Activated T-helper 17 cell treated with anti-CD3 and anti-CD28 coated beads, Interleukin-2, amount 50 U/mL, for 72 hours (primary cell): ENCODE results near the gene LDLRAP1. TPM values are rescaled to one million over a fixed set of nuclear protein-coding genes. Genes with fewer than 3 reads are reported as not detected.

Source experiments
- ATAC-seq: fragments of 150-1000 bp; cut with Tn5 transposase; replicated peaks from 2 replicates; pipeline ENCODE4 v1.10.0; 2021; ENCODE audit warnings: mild to moderate bottlenecking, moderate library complexity
- H3K27ac Mint-ChIP-seq: one replicate; pipeline ENCODE4 v1.8.0; 2022; ENCODE audit warnings: mixed read lengths
- H3K27me3 Mint-ChIP-seq: one replicate; pipeline ENCODE4 v1.8.0; 2022; ENCODE audit warnings: mixed read lengths
- H3K36me3 Mint-ChIP-seq: one replicate; pipeline ENCODE4 v1.8.0; 2022; ENCODE audit warnings: low read depth, mild to moderate bottlenecking, mixed read lengths
- H3K4me1 Mint-ChIP-seq: one replicate; pipeline ENCODE4 v1.8.0; 2022; ENCODE audit warnings: mixed read lengths
- H3K4me3 Mint-ChIP-seq: one replicate; pipeline ENCODE4 v1.8.0; 2022; ENCODE audit warnings: mild to moderate bottlenecking, mixed read lengths
- H3K9me3 Mint-ChIP-seq: one replicate; pipeline ENCODE4 v1.8.0; 2022; ENCODE audit warnings: mixed read lengths
- total RNA-seq, 2 donors: library from RNA; stranded (reverse); gene quantifications; one replicate each; pipeline ENCODE4 v1.2.3, GENCODE V29; 2022

Gene LDLRAP1
- total RNA-seq, 2 donors from 2014 or later = 6.7 to 10.3 TPM

DNA sequence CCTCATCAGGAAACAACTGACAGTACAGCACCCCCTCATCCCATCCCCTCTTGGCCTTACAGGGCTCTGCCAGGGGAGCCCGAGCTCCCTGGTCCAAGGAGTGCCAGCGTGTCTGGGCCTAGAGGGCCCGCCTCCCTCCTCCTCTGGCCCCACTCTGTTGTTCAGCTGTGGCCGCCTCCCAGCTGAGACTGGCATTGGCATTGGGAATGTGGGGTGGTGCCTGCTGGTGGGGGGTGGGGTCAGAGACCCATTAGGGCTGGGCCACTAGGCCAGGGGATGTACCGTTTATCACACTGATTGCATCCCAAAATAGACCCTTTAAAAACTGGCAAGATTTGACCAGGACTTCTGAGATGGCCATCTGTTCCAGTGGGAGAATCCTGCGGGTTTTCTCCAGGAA lies 1.4 kb downstream of the LDLRAP1 start:
- no peak for ATAC-seq
- peaks cover 9% of the 10 kb centered on the region for H3K4me1 Mint-ChIP-seq
- peak overlapping the region; percentile 52 for H3K27ac Mint-ChIP-seq
- H3K9me3 Mint-ChIP-seq = no peaks in the 10 kb centered on the region
- peak overlapping the region; percentile 81 for H3K4me3 Mint-ChIP-seq
- no peaks in the 10 kb centered on the region for H3K27me3 Mint-ChIP-seq
- no peaks in the 10 kb centered on the region for H3K36me3 Mint-ChIP-seq

DNA sequence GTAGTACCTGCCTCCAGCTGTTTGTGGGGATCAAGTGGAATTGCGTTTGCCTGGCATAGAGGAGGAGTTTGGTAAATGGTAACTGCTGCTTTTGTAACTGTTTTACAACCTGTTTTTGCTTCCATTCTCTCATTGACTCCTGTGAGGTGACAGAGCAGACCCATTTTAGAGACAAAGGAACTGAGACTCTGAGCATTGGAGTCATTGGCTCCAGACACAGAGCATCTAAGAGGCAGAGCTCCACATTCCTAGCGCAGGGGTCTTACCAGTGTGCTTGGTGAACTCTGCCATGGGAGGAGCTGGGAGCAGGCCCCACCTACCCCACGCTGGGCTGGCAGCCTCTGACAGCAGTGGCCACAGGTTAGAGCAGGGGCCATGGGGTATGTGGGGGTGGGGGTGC lies 2.4 kb downstream of the LDLRAP1 start:
- ATAC-seq = no peak
- Mint-ChIP-seq H3K27ac (no peak overlapping the region), H3K9me3 (peaks cover 4% of the 10 kb centered on the region), H3K36me3 (no peaks in the 10 kb centered on the region), H3K4me1 (peaks cover 19% of the 10 kb centered on the region), H3K27me3 (no peaks in the 10 kb centered on the region), H3K4me3 (peak overlapping the region; percentile 81)

DNA sequence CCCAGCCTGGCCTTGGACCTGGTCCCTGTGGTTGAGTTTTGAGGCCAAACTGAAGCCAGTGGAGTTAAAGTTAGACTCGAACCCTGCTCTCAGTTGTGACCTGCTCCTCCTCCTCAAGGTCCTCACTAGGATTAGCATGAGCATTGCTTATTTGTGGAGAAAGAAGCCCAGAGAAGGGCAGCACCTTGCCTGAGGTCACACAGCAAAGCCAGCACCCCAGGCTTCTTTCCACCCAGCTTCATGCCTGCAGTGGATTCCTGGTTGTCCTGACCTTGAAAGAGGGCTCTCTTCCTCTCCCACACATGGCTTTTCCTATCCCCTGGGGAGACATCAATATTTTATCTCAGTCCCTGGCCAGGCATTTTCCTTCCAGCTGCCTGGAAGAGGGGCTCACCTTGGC lies 2.8 kb downstream of the LDLRAP1 start:
- Mint-ChIP-seq H3K27ac (no peak overlapping the region), H3K4me1 (peaks cover 23% of the 10 kb centered on the region), H3K36me3 (no peaks in the 10 kb centered on the region), H3K4me3 (no peak overlapping the region), H3K9me3 (peaks cover 4% of the 10 kb centered on the region), H3K27me3 (no peaks in the 10 kb centered on the region)
- ATAC-seq = no peak

DNA sequence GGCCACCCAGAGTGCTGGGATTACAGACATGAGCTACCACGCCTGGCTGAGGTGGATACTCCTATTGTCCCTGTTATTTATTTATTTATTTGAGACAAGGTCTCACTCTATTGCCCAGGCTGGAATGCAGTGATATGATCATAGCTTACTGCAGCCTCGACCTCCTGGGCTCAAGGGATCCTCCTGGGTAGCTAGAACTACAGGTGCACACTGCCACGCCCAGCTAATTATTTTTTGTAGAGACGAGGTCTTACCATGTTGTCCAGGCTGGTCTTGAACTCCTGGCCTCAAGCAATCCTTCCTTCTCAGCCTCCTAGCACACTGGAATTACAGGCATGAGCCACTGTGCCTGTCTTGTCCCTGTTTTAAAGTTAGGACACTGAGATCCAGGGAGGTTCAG lies 5.2 kb downstream of the LDLRAP1 start:
- no peaks in the 10 kb centered on the region for H3K36me3 Mint-ChIP-seq
- H3K27me3 Mint-ChIP-seq = no peaks in the 10 kb centered on the region
- H3K4me1 Mint-ChIP-seq = peaks cover 34% of the 10 kb centered on the region
- peak overlapping the region; percentile 70 for H3K4me3 Mint-ChIP-seq
- H3K9me3 Mint-ChIP-seq = peaks cover 4% of the 10 kb centered on the region
- no peak overlapping the region for H3K27ac Mint-ChIP-seq
- no peak for ATAC-seq

DNA sequence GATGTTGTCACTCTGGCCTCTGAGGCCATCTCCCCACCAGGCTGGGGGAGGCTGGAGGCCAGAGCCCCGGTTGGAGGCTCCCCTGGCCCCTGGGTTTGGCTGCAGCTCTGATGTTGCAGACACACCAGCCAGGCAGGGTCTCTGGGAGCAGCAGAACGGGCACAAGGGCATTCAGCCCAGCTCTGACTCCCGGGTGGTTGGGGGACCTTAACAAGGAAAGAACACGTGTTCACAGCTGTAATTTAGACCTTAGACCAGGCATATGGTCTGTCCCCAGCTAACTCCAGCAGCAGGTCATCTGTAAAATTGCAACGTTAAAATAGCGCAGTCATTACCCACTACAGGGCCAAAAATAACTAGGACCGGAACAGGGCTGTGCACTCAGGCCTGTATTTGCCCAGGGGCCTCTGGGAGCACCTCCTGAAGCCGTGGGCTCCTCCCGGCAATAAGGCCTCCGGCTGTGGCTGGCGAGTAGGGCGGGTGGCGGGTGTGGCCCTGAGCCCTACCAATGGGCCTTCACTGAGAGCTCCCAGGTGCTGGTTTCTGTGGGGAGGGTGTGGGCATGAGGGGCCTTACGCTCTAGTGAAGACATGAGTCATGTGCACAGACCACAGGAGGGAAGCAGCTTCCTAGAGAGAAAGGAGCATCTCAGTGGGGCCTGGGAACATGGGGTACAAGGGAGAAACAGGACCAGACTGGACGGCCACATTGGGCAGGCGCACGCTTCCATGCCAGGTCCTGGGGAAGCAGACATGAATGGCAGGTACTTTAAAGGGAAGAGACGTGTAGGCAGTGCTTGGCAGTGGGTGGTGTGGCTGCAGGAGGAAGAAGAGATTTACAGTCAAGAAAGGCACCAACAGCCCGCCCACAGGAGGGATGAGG lies 6.1 kb downstream of the LDLRAP1 start:
- Mint-ChIP-seq H3K4me3 (peak overlapping the region; percentile 70), H3K27ac (peak overlapping the region; percentile 79), H3K9me3 (peaks cover 4% of the 10 kb centered on the region), H3K4me1 (peaks cover 38% of the 10 kb centered on the region), H3K36me3 (no peaks in the 10 kb centered on the region), H3K27me3 (no peaks in the 10 kb centered on the region)
- ATAC-seq = peak; percentile 98

DNA sequence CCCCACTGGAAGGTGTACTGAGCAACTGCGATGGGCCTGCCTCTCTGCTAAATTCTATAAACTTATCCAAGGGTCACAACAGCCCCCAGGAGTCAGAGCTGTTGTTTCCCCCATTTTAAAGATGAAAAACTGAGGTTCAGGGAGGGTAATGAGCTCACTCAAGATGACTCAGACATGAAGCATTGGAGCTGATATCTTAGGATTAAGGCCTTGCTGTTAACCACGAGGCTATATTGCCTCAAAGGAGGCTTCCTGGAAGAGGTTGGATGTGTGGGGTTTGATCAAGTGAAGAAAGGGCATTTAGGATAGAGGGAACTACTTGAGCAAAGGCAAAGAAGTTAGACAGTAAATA lies 6.7 kb downstream of the LDLRAP1 start:
- no peaks in the 10 kb centered on the region for H3K36me3 Mint-ChIP-seq
- no peaks in the 10 kb centered on the region for H3K27me3 Mint-ChIP-seq
- H3K27ac Mint-ChIP-seq = peak overlapping the region; percentile 79
- peaks cover 39% of the 10 kb centered on the region for H3K4me1 Mint-ChIP-seq
- peaks cover 4% of the 10 kb centered on the region for H3K9me3 Mint-ChIP-seq
- peak overlapping the region; percentile 70 for H3K4me3 Mint-ChIP-seq
- peak; percentile 69 for ATAC-seq

DNA sequence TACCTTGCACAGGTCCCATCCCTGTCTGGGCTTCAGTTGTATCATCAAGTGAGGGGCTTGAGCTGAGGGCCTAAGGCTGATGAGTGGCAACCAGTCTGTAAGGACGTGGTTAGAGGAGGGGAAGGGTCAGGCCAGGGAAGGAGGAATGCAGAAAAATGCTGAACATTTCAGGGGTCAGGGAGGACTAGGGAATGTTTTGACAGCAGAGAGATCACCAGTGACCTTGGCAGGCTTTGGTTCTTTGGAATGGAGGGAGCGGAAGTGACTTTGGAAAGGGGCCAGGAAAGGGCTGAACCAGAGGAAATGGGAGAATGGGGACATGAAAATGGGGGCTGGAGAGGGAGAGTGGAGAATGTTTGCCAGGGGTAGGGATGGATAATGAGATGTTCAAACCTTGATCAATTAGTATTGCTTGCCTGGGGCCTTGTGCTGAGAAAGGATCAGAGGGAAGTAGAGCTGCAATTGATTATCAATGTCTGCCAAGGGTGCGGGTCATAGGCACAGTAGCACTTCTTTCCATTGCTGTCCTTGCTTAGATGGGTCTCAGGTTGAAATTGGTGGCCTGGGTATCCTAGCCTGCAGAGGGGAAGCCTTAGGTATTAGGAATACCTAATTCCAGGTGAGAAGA lies 7.4 kb downstream of the LDLRAP1 start:
- peaks cover 39% of the 10 kb centered on the region for H3K4me1 Mint-ChIP-seq
- no peak for ATAC-seq
- no peaks in the 10 kb centered on the region for H3K36me3 Mint-ChIP-seq
- peaks cover 4% of the 10 kb centered on the region for H3K9me3 Mint-ChIP-seq
- peak overlapping the region; percentile 70 for H3K4me3 Mint-ChIP-seq
- H3K27ac Mint-ChIP-seq = peak overlapping the region; percentile 79
- H3K27me3 Mint-ChIP-seq = no peaks in the 10 kb centered on the region

DNA sequence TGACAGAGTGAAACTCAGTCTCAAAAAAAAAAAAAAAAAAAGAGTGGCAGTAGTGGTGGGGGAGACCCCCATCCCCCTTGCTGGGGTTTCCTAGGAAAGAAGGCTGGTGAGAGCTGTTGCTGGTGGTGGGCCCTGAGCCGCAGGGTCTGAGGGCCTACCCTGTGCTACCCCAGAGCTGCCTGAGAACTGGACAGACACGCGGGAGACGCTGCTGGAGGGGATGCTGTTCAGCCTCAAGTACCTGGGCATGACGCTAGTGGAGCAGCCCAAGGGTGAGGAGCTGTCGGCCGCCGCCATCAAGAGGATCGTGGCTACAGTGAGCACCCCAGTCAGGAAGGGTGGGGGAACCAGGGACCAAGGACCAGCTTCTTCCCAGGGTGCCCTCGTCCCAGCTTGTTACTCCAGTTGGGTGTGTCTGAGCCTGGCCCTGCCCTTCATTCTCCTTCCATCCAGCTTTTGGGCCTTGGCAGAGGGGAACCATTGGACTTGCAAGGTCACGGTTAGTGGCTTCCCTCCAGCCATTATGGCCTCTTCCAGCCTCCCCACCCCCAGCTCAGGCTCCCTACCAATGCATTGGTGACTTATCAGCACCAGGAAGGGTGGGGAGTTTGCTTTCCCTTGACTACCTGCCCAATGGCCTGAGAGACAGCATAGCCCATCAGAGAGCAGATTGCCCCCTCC lies 10.5 kb downstream of the LDLRAP1 start:
- Mint-ChIP-seq H3K9me3 (peaks cover 4% of the 10 kb centered on the region), H3K4me3 (no peak overlapping the region), H3K4me1 (peaks cover 59% of the 10 kb centered on the region), H3K36me3 (no peaks in the 10 kb centered on the region), H3K27ac (no peak overlapping the region), H3K27me3 (no peaks in the 10 kb centered on the region)
- ATAC-seq = no peak

DNA sequence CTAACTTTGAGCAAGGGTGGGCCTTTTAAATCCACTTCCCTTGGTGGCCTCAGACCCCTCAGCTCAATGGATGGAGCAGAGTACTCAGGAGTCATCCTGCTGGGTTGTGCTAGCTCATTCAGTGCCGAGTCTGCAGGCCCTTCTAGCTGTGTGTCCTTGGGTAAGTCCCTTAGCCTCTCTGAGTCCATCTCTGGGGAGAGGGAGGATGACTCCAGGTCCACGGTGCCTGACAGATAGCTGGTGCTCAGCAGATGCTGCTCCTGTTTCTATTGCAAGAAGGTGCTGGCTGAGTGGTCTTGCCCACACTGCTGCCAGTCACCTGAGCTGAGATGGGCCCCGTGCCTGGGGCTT lies 11.0 kb downstream of the LDLRAP1 start:
- no peak overlapping the region for H3K27ac Mint-ChIP-seq
- peaks cover 63% of the 10 kb centered on the region for H3K4me1 Mint-ChIP-seq

DNA sequence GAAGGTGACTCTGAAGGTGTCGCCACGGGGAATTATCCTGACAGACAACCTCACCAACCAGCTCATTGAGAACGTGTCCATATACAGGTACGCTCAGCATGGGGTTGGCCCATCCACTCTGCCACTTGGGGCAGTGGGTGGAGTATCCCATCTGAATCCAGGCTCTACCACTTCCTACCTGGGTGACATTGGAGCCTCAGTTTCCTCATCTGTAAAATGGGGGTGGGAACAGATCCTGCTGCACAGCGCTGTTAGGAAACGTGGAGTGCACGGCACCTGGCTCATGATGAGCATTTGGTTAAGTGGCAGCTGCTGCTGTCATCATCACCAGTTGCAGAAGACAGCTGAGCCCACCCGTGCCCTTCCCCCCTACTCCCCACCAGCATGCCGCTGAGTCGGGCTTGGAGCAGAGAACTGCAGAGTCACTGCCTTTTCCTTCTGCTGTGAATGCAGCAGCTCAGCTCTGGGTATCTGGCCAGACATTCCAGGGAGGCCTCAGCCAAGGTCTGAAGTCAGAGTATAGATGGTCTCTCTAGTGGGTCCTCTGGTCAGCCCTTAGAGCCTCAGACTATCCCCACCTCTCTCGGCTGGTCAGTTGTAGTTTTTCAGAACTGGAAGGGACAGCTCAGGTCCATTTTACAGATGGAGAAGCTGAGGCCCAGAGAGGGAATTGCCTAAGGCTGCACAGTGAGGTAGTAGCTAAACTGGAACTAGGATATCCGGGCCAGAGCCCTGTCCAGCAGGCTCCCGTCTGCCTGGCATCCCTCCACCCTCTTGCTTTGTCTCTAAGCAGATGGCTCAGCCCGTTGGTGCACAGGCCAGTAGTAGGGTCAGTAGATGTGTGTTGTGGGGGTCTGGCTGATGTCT lies 11.7 kb downstream of the LDLRAP1 start:
- ATAC-seq = no peak
- H3K36me3 Mint-ChIP-seq = no peaks in the 10 kb centered on the region
- peak overlapping the region; percentile 71 for H3K27ac Mint-ChIP-seq
- peaks cover 3% of the 10 kb centered on the region for H3K9me3 Mint-ChIP-seq
- no peak overlapping the region for H3K4me3 Mint-ChIP-seq
- peaks cover 58% of the 10 kb centered on the region for H3K4me1 Mint-ChIP-seq
- H3K27me3 Mint-ChIP-seq = no peaks in the 10 kb centered on the region

More for the DNA sequence above, 11.0 kb downstream of the LDLRAP1 start:
- H3K27me3 Mint-ChIP-seq = no peaks in the 10 kb centered on the region
- H3K9me3 Mint-ChIP-seq = peaks cover 4% of the 10 kb centered on the region
- ATAC-seq = no peak
- H3K4me3 Mint-ChIP-seq = no peak overlapping the region
- H3K36me3 Mint-ChIP-seq = no peaks in the 10 kb centered on the region

DNA sequence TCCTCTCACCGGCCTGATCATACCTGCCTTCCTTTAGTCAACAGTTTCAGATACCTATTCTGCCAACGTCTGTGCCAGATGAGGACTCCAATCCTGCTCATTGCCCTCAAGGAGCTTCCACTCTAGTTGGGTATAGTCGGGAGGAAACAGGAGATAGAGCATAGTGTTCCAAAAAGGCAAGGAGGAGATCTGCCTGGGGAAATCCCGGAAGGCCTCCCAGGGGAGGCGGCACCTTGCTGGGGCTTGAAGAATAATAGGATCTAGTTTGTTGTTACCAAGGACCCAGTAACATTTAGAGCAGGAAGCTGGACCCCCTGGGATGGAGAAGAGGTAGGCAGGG lies 12.3 kb downstream of the LDLRAP1 start:
- peak overlapping the region; percentile 71 for H3K27ac Mint-ChIP-seq
- H3K27me3 Mint-ChIP-seq = no peaks in the 10 kb centered on the region
- ATAC-seq = no peak
- H3K4me3 Mint-ChIP-seq = no peak overlapping the region
- no peaks in the 10 kb centered on the region for H3K36me3 Mint-ChIP-seq
- H3K9me3 Mint-ChIP-seq = no peaks in the 10 kb centered on the region
- peaks cover 52% of the 10 kb centered on the region for H3K4me1 Mint-ChIP-seq

DNA sequence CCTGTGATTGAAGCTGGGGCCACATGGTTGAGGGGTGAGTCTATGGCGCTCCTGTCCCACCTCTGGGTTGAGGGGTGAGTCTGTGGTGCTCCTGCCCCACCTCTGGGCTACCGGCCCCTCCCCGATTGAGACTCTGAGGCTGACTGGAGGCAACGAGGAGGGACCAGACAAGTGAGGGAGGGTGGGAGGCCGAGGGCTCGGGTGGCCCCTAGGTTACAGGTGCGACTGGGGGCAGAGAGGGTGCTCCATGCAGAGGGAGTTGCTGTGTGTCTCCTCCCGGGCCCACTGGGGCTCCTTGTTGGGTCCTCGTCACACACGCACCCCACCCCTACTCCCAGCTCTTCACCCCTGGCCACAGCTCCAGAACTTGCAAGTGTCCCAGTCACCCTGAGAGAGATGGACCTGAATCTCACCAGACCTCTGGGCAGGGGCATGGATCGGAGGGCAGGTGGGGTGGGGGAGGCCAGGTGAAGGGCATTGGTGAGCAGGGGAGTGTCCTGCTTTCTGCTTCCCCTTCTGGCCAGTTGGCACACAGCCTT lies 12.8 kb downstream of the LDLRAP1 start:
- Mint-ChIP-seq H3K36me3 (no peaks in the 10 kb centered on the region), H3K9me3 (no peaks in the 10 kb centered on the region), H3K4me3 (no peak overlapping the region), H3K4me1 (peaks cover 47% of the 10 kb centered on the region), H3K27me3 (no peaks in the 10 kb centered on the region), H3K27ac (peak overlapping the region; percentile 71)
- no peak for ATAC-seq

DNA sequence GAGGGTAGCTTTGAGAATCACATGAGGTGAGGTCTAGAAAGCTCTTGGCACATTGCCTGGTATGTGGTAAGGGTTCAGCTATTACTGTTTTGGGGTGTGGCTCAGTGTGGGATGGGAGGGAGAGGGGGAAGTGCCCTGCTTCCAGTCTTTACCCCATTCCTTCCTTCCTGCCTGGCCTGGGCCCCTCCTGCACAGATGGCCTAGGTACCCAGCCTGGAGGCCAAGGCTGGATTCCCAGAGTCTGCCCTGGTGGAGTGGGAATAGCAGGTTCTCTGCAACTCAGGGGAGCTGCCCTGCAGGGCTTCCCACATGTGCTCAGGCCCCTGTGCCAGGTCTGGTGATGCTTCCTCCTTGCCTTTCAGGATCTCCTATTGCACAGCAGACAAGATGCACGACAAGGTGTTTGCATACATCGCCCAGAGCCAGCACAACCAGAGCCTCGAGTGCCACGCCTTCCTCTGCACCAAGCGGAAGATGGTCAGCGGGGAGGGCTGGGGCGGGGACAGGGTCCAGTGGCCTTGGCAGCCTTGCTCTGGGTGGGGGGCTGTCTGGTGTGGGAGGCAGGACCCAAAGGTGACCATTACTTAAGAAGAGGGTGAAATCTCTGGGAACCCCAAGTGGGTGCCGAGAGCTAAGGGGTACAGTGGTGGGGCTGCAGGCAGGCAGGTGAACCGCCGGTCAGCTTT lies 13.5 kb downstream of the LDLRAP1 start:
- no peak overlapping the region for H3K4me3 Mint-ChIP-seq
- no peaks in the 10 kb centered on the region for H3K27me3 Mint-ChIP-seq
- no peaks in the 10 kb centered on the region for H3K9me3 Mint-ChIP-seq
- no peaks in the 10 kb centered on the region for H3K36me3 Mint-ChIP-seq
- peaks cover 49% of the 10 kb centered on the region for H3K4me1 Mint-ChIP-seq
- no peak overlapping the region for H3K27ac Mint-ChIP-seq
- ATAC-seq = peak; percentile 80
